Prostate gland (tissue), 2 donors: ENCODE results near the gene TNFAIP3.

Experiments used
- CTCF ChIP-seq, 4 experiments: fragments of 200-600 bp in 2 of 4; fragments of 450-650 bp in 2 of 4; sonication (generic) in 2 of 4; IDR thresholded peaks; 1 replicate in 3 of 4; 2 replicates in 1 of 4; pipeline ENCODE4 v1.5.1; 2016 to 2019; ENCODE audit warnings: antibody characterized with exemption in 4 of 4, mild to moderate bottlenecking in 2 of 4, moderate library complexity in 2 of 4
- POLR2A ChIP-seq: fragments of 450-650 bp; IDR thresholded peaks from one replicate; pipeline ENCODE4 v1.6.1; 2016; ENCODE audit warnings: antibody characterized with exemption, mild to moderate bottlenecking
- POLR2AphosphoS5 ChIP-seq: sonication (generic); formaldehyde crosslinking; IDR thresholded peaks from one replicate; pipeline ENCODE4 v1.6.1; 2017; ENCODE audit warnings: antibody characterized with exemption

GRCh38 chr6:137913434-137913833 is 46.4 kb downstream of the TNFAIP3 start:
- TF ChIP-seq CTCF (IDR thresholded peaks at IDR 0.05) = no peak
- no peak for TF ChIP-seq POLR2AphosphoS5
- no peak for TF ChIP-seq POLR2A
